ENCODE data around the gene IKBKG.
"Not testable (repeated sequence)": the region's sequence is repeated elsewhere in the genome, so short reads cannot be mapped to it uniquely, and the experiment has no call there.

Gene IKBKG

DNA sequence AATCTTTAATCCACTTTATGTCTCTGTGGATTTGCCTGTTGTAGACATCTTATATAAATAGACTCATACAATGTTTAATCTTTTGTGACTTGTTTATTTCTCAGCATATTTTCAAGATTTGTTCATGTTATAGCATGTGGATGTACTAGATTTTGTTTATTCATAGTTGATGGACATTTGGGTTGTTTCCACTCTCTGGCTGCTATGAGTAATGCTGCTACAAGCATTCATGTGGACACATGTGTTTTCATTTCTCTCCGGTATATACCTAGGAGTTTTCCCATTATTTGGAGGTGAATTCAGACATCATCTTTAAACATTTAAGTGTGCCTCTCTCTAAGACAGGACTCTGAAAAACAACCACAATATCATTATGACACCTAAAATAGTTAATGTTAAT lies 2.3 kb downstream of the IKBKG start:
- Mint-ChIP-seq H3K27me3 (no peaks in the 10 kb centered on the region), H3K4me3 (peak overlapping the region; percentile 95), H3K4me1 (peaks cover 32% of the 10 kb centered on the region), H3K27ac (ENCODE audit: low read depth) (peak overlapping the region; percentile 47), H3K9me3 (no peaks in the 10 kb centered on the region), H3K36me3 (ENCODE audit: insufficient read depth) (peaks cover 29% of the 10 kb centered on the region)
- DNase-seq (ENCODE audit: low spot score in 2 of 2) (no peak), ATAC-seq (replicated peaks; ENCODE audit: extremely low read depth, poor library complexity, severe bottlenecking) (no peak)

DNA sequence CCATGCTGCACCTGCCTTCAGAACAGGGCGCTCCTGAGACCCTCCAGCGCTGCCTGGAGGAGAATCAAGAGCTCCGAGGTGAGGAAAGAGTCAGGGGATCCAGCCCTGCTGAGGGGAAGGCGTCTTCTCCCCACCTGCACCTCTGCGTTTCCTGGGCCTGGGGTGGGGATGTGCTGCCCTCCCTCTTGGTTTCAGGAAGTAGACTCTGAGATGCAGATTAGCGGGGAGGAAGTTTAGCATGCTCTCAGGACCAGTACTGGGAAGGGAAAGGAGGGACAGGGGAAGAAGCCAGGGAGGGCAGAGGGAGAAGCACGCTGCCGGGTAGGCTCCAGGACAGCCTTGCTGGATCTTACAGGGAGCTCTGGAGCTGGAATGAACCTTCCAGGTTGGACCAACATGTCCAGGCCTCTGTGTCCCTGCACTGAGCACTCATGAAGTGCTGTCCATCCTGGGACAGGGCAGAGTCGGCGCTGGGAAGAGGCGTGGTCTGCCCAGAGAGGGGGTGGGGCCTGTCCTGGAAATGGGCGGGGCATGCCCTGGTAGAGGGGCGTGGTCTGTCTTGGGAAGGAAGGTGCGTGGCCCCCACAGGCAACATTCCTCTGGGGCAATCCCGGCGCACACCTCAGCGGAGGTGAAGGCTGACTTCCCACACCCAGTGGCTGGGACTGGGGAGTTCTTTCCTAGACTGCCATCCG lies 4.8 kb downstream of the IKBKG start:
- not testable (repeated sequence) for ATAC-seq (replicated peaks; ENCODE audit: extremely low read depth, poor library complexity, severe bottlenecking); H3K4me3 Mint-ChIP-seq; DNase-seq (ENCODE audit: low spot score in 2 of 2); H3K27me3 Mint-ChIP-seq; H3K9me3 Mint-ChIP-seq
- peaks cover 28% of the 10 kb centered on the region for H3K36me3 Mint-ChIP-seq (ENCODE audit: insufficient read depth)
- peak overlapping the region; percentile 13 for H3K27ac Mint-ChIP-seq (ENCODE audit: low read depth)
- peaks cover 32% of the 10 kb centered on the region for H3K4me1 Mint-ChIP-seq

DNA sequence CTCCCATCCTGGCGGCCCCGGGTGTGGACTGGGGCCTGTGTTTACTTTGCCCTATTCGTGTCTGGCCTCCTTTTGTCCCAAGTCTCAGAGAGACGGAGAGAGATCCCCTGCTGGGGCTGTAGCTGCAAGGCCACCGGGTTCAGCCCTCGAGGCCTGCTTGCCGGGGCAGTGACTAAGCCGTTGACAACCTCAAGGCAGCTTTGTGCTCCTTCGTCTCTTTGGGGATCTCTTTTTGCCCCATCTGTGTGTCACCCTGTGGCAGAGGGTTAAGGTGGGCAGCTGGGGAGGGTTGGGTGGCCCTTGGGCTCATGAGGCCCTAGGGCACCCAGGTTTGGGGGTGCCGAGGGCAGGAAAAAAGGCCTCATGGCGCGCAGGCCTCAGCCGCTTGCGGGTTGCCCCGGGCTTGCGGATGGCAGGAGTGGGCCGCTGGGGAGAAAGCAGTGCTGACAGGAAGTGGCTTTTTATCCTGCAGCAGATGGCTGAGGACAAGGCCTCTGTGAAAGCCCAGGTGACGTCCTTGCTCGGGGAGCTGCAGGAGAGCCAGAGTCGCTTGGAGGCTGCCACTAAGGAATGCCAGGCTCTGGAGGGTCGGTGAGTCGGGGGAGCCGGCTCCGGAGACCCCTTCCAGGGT lies 10.8 kb downstream of the IKBKG start:
- not testable (repeated sequence) for H3K27me3 Mint-ChIP-seq; H3K4me1 Mint-ChIP-seq; H3K9me3 Mint-ChIP-seq; DNase-seq (ENCODE audit: low spot score in 2 of 2); H3K27ac Mint-ChIP-seq (ENCODE audit: low read depth); H3K4me3 Mint-ChIP-seq
- ATAC-seq (replicated peaks; ENCODE audit: extremely low read depth, poor library complexity, severe bottlenecking): peak; percentile 71
- peaks cover 10% of the 10 kb centered on the region for H3K36me3 Mint-ChIP-seq (ENCODE audit: insufficient read depth)

DNA sequence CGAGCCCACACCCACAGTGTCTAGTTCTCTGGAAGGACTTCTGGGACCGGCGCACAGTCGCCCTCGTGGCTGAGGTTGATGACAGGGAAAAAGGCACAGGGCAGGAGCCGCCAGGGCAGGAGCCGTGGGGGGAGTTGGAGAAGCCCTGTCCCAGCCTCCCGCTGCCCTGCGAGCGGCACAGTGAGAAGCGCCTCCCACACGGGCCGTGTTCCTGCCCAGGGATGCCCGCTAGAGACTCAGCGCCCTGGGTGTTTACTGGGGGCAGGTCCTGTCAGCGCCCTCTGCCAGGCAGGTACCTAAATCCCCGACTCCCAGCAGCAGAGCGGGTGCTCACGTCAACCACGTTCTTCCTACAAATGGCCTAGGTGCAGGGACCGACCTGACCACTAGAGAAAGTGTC lies 11.5 kb downstream of the IKBKG start:
- not testable (repeated sequence) for ATAC-seq (replicated peaks; ENCODE audit: extremely low read depth, poor library complexity, severe bottlenecking); H3K4me1 Mint-ChIP-seq
- H3K36me3 Mint-ChIP-seq (ENCODE audit: insufficient read depth): peaks cover 10% of the 10 kb centered on the region

DNA sequence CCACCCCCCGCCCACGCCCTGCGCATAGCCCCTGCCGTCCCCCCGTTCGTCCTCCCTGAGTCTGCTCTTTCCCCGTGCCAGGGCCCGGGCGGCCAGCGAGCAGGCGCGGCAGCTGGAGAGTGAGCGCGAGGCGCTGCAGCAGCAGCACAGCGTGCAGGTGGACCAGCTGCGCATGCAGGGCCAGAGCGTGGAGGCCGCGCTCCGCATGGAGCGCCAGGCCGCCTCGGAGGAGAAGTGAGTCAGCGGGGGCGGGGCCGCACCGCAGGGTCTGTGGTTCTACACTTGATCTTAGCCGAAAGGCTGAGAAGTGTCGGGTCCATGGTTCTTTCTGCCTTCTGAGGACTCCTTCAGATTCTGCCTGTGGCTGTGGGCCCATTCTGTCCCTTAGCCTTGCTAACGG lies 12.9 kb downstream of the IKBKG start:
- not testable (repeated sequence) for H3K4me3 Mint-ChIP-seq; H3K36me3 Mint-ChIP-seq (ENCODE audit: insufficient read depth); DNase-seq (ENCODE audit: low spot score in 2 of 2); H3K27me3 Mint-ChIP-seq; ATAC-seq (replicated peaks; ENCODE audit: extremely low read depth, poor library complexity, severe bottlenecking); H3K9me3 Mint-ChIP-seq; H3K4me1 Mint-ChIP-seq; H3K27ac Mint-ChIP-seq (ENCODE audit: low read depth)

More for the DNA sequence above, 11.5 kb downstream of the IKBKG start:
- not testable (repeated sequence) for DNase-seq (ENCODE audit: low spot score in 2 of 2); H3K27ac Mint-ChIP-seq (ENCODE audit: low read depth); H3K4me3 Mint-ChIP-seq; H3K27me3 Mint-ChIP-seq; H3K9me3 Mint-ChIP-seq

DNA sequence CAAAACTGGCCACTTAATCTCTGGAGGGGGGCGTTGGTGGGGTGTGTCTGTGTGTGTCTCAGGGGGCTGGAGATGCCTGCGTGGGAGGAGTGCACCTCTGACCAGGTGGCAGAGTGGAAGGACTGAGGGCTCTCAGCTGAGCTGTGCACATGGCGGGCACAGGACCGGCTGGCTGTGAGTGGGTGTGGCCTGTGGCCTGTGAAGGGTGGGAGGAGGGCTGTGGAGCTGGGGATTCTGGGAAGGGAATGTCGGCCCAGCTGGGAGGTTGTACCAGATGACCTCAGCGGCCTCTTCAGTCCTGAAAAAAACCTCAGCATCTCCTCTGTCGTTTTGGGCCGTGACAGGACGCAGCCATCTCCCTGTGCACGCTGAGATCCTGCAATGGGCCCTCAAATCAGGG lies 14.9 kb downstream of the IKBKG start:
- ATAC-seq (replicated peaks; ENCODE audit: extremely low read depth, poor library complexity, severe bottlenecking); H3K27me3 Mint-ChIP-seq; H3K4me3 Mint-ChIP-seq; H3K9me3 Mint-ChIP-seq; DNase-seq (ENCODE audit: low spot score in 2 of 2); H3K4me1 Mint-ChIP-seq; H3K36me3 Mint-ChIP-seq (ENCODE audit: insufficient read depth); H3K27ac Mint-ChIP-seq (ENCODE audit: low read depth): not testable (repeated sequence)

DNA sequence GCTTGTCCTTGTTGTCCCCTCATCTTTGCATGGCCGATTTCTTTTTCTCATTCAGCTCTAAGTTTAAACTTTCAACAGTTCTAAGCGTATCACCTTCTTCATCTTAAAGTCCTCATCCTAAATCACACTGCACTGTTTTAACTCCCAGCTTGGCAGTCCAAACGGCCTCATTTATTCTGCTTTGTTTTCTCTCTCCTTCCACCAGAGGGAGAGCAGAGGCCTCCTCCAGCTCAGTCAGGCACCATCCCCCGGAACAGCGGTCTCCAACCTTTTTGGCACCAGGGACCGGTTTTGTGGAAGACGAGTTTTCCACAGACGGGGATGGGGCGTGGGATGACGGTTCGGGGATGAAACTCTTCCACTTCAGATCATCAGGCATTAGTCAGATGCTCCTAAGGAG lies 22.9 kb downstream of the IKBKG start:
- H3K27ac Mint-ChIP-seq (ENCODE audit: low read depth); H3K4me1 Mint-ChIP-seq; H3K27me3 Mint-ChIP-seq; H3K4me3 Mint-ChIP-seq; H3K9me3 Mint-ChIP-seq; H3K36me3 Mint-ChIP-seq (ENCODE audit: insufficient read depth); DNase-seq (ENCODE audit: low spot score in 2 of 2); ATAC-seq (replicated peaks; ENCODE audit: extremely low read depth, poor library complexity, severe bottlenecking): not testable (repeated sequence)

DNA sequence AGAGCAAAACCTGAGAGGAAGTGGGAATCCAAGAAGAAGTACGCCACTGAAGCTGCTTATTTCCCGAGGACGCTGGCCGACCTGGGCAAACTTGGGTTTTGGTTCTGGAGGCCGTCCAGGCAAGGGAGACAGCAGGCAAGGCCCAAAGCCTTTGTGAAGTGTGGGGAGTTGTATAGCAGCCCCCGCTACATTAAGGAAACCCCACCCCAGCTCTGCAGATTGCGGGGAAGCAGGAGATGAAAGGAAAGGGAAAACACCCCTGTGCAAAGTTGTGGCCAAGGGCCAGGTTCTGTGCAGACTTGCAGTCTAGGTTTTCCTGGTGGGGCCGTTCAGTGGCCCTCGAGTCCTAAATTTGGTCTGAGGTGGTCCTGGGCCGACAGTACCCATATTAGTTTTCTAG lies 25.6 kb downstream of the IKBKG start:
- not testable (repeated sequence) for ATAC-seq (replicated peaks; ENCODE audit: extremely low read depth, poor library complexity, severe bottlenecking); H3K36me3 Mint-ChIP-seq (ENCODE audit: insufficient read depth); H3K4me1 Mint-ChIP-seq; H3K9me3 Mint-ChIP-seq; H3K27me3 Mint-ChIP-seq; H3K27ac Mint-ChIP-seq (ENCODE audit: low read depth); H3K4me3 Mint-ChIP-seq; DNase-seq (ENCODE audit: low spot score in 2 of 2)

DNA sequence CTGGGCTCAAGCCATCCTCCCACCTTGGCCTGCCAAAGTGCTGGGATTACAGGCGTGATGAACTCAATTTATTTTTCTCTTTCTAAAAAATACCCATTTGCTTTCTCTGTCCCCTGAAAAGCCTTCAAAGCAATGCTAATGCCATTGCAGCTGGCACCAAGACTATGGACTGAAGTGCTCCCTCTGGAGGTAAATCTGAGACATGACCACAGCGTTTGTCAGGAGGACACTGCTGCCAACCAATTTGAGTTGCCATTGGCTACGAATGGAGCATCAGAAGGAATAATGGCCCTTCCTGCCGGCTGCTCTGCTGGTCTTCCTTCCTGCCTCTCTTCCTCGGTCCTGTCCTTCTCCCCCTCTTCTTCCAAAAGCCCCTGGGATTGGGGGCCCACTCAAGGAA lies 27.7 kb downstream of the IKBKG start:
- ATAC-seq (replicated peaks; ENCODE audit: extremely low read depth, poor library complexity, severe bottlenecking); H3K9me3 Mint-ChIP-seq; DNase-seq (ENCODE audit: low spot score in 2 of 2); H3K4me3 Mint-ChIP-seq; H3K27ac Mint-ChIP-seq (ENCODE audit: low read depth); H3K4me1 Mint-ChIP-seq; H3K36me3 Mint-ChIP-seq (ENCODE audit: insufficient read depth); H3K27me3 Mint-ChIP-seq: not testable (repeated sequence)

DNA sequence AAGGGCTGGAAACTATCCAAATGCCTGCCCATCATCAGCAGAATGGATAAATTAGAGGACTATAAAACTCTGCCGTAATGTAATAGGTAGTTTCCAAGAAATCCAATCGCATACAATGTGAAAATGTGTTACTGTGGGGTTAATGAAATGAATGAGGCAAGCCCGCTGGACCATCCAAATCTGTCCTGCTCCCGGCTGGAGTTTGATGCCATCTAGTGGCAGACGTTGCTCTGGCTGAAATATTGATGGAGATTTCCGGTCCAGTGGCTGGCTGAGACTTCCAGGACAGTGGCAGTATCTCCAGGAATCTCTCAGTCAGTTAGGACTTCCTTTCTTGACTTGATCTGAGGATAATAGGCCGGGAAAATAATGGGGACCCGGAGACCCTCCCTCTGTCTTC lies 35.6 kb downstream of the IKBKG start:
- H3K4me3 Mint-ChIP-seq; H3K27ac Mint-ChIP-seq (ENCODE audit: low read depth); ATAC-seq (replicated peaks; ENCODE audit: extremely low read depth, poor library complexity, severe bottlenecking); H3K4me1 Mint-ChIP-seq; H3K9me3 Mint-ChIP-seq; DNase-seq (ENCODE audit: low spot score in 2 of 2); H3K36me3 Mint-ChIP-seq (ENCODE audit: insufficient read depth); H3K27me3 Mint-ChIP-seq: not testable (repeated sequence)

DNA sequence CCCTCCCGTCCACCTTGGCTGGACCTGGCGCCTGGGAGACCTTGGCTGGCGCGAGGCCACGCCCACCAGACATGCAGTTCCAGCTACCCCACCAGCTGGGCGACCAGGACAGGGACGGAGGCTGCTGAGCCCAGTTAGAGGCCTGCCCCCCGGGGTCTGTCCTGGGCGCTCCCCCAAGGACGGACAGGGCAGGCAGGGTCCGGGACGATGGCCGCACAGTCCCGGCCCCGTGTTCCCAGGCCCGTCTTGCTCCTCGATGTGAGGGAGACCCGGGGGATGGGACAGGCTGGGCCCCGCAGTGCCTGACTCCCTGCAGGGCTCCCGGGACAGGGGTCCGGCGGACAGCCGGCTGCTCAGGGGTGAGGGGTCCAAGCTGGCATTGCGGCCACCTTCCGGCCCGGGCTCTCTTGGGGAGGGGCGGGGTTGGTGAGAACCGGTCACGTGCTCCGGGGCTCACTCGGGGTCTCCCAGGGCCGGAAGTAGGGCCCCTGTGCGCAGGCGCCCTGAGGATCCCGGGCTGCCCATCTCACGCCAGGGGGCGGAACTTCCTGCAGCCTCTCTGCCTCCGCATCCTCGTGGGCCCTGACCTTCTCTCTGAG lies 37.3 kb downstream of the IKBKG start, which contains the start of gene CTAG1A:
TSS of gene CTAG1A (plus strand) at position 549 of the 599 bp plus-strand sequence. CDS start 74 bp downstream, outside the sequence.
- not testable (repeated sequence) for DNase-seq (ENCODE audit: low spot score in 2 of 2); H3K4me3 Mint-ChIP-seq; H3K27me3 Mint-ChIP-seq; H3K9me3 Mint-ChIP-seq; ATAC-seq (replicated peaks; ENCODE audit: extremely low read depth, poor library complexity, severe bottlenecking); H3K27ac Mint-ChIP-seq (ENCODE audit: low read depth); H3K4me1 Mint-ChIP-seq; H3K36me3 Mint-ChIP-seq (ENCODE audit: insufficient read depth)

DNA sequence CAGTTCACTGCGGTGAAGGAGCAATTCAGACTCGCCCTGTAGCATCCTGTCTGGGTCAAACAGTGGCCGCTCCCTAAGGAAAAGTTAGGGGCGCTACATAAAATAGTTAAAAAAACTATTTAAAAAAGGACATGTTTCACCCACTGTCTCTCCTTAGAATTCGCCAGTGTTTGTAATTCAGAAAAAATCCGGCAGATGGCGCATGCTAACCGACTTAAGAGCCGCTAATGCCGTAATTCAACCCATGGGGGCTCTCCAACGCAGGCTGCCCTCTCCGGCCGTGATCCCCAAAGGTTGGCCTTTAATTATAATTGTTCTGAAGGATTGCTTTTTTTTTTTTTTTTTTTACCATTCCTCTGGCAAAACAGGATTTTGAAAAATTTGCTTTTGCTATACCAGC lies 43.0 kb downstream of the IKBKG start:
- H3K4me1 Mint-ChIP-seq; ATAC-seq (replicated peaks; ENCODE audit: extremely low read depth, poor library complexity, severe bottlenecking); H3K9me3 Mint-ChIP-seq; H3K36me3 Mint-ChIP-seq (ENCODE audit: insufficient read depth); H3K4me3 Mint-ChIP-seq; H3K27ac Mint-ChIP-seq (ENCODE audit: low read depth); DNase-seq (ENCODE audit: low spot score in 2 of 2); H3K27me3 Mint-ChIP-seq: not testable (repeated sequence)

DNA sequence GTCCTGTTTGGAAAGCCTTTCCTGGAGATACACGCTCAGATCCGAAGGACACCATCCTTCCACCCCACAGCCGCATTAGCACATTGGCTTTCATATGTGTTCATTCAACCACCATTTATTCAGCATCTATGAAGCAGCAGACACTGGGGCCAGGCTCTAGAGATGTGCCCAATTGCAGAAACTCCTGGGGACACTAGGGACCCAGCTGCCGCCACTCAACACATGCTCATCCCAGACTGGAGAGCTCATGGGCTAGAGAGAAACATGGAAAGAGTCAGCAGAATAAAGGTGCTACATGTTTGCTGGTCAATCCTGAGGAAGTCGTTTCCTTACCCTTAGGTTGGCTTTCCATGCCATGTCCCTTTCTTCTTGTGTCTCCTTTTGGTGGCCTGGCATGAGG lies 45.1 kb downstream of the IKBKG start:
- ATAC-seq (replicated peaks; ENCODE audit: extremely low read depth, poor library complexity, severe bottlenecking): no peak
- H3K27me3 Mint-ChIP-seq: no peaks in the 10 kb centered on the region

More for the DNA sequence above, 45.1 kb downstream of the IKBKG start:
- peaks cover 8% of the 10 kb centered on the region for H3K4me1 Mint-ChIP-seq
- peaks cover 2% of the 10 kb centered on the region for H3K36me3 Mint-ChIP-seq (ENCODE audit: insufficient read depth)
- no peaks in the 10 kb centered on the region for H3K9me3 Mint-ChIP-seq
- no peak overlapping the region for H3K4me3 Mint-ChIP-seq
- no peak overlapping the region for H3K27ac Mint-ChIP-seq (ENCODE audit: low read depth)
- DNase-seq (ENCODE audit: low spot score in 2 of 2): no peak

All from central memory CD8-positive, alpha-beta T cell (primary cell).